CD4-positive, alpha-beta memory T cell (primary cell): ENCODE data around the gene SORL1. TPM values are rescaled to one million over a fixed set of nuclear protein-coding genes. Genes with fewer than 3 reads are reported as not detected.
A peak's percentile ranks its signal among the peaks of the same experiment; 100 is the strongest.
"Not testable (repeated sequence)": the region's sequence is repeated elsewhere in the genome, so short reads cannot be mapped to it uniquely, and the experiment has no call there.

ENCODE experiments used
- CTCF ChIA-PET: fragments of 350-600 bp; sonication (Branson Sonifier 250); formaldehyde crosslinking; loops from one replicate; lab custom pipeline; 2021; ENCODE audit warnings: inconsistent platforms; ENCODE audit not compliant: partially characterized antibody; lab: Charles Lee
- POLR2A ChIA-PET: fragments of 350-600 bp; sonication (Branson Sonifier 250); formaldehyde crosslinking; loops from one replicate; lab custom pipeline; 2021; ENCODE audit not compliant: partially characterized antibody; lab: Charles Lee
- DNase-seq, 5 donors: peaks; one replicate each; pipeline versions ENCODE4 v3.0.0 to v3.0.0-alpha.2; 2020 to 2022; ENCODE audit warnings: mixed read lengths in 1 of 5
- H3K27ac ChIP-seq: one replicate; pipeline ENCODE4 v1.7.0; 2013; ENCODE audit warnings: low read depth, low read length
- H3K27me3 ChIP-seq: 2 replicates; pipeline ENCODE4 v1.7.0; 2013; ENCODE audit warnings: mild to moderate bottlenecking, low read length, moderate library complexity; ENCODE audit not compliant: insufficient read depth
- H3K36me3 ChIP-seq: 2 replicates; pipeline ENCODE4 v1.7.0; 2013; ENCODE audit warnings: mild to moderate bottlenecking, low read length, moderate library complexity; ENCODE audit not compliant: insufficient read depth
- H3K4me1 ChIP-seq: 2 replicates; pipeline ENCODE4 v1.7.0; 2013; ENCODE audit warnings: mild to moderate bottlenecking, low read length, moderate library complexity; ENCODE audit not compliant: insufficient read depth
- H3K4me3 ChIP-seq, 2 donors: one replicate each; pipeline ENCODE4 v1.7.0; 2013; ENCODE audit warnings: low read length in 2 of 2, mild to moderate bottlenecking in 1 of 2
- H3K9me3 ChIP-seq, 2 donors: one replicate each; pipeline ENCODE4 v1.7.0; 2013; ENCODE audit warnings: low read length in 2 of 2, control low read depth in 1 of 2; ENCODE audit not compliant: control insufficient read depth in 1 of 2
- H3K27ac Mint-ChIP-seq, 7 donors: one replicate each; pipeline ENCODE4 v1.8.0; 2020 to 2021; ENCODE audit warnings: mixed read lengths in 7 of 7, mild to moderate bottlenecking in 6 of 7, inconsistent platforms in 3 of 7, moderate library complexity in 3 of 7
- H3K27me3 Mint-ChIP-seq, 2 donors: one replicate each; pipeline ENCODE4 v1.8.0; 2020 to 2021; ENCODE audit warnings: mixed read lengths in 2 of 2
- H3K36me3 Mint-ChIP-seq, 2 donors: one replicate each; pipeline ENCODE4 v1.8.0; 2020 to 2021; ENCODE audit warnings: mixed read lengths in 2 of 2, inconsistent platforms in 1 of 2, mild to moderate bottlenecking in 1 of 2
- H3K4me1 Mint-ChIP-seq, 4 donors: one replicate each; pipeline ENCODE4 v1.8.0; 2020 to 2021; ENCODE audit warnings: mixed read lengths in 4 of 4, mild to moderate bottlenecking in 1 of 4
- H3K4me3 Mint-ChIP-seq, 8 donors: one replicate each; pipeline ENCODE4 v1.8.0; 2020 to 2021; ENCODE audit warnings: mixed read lengths in 8 of 8, mild to moderate bottlenecking in 7 of 8, moderate library complexity in 6 of 8, inconsistent platforms in 3 of 8
- H3K9me3 Mint-ChIP-seq, 8 donors: one replicate each; pipeline ENCODE4 v1.8.0; 2020 to 2021; ENCODE audit warnings: mixed read lengths in 8 of 8, mild to moderate bottlenecking in 5 of 8, inconsistent platforms in 3 of 8, moderate library complexity in 1 of 8
- intact Hi-C: fragments of 100-400 bp; cut with micrococcal nuclease; formaldehyde crosslinking; loops from one replicate; pipeline ENCODE4 v1.15.1; 2023
- polyA plus RNA-seq, 2 donors: library from polyadenylated mRNA; unstranded; fragments of 300-500 nt; fragmentation: Illumina TruSeq; gene quantifications; one replicate each; pipeline ENCODE4 v1.2.3, GENCODE V29; 2021
- total RNA-seq, 2 experiments: library from RNA; stranded (reverse); gene quantifications; one replicate each; pipeline ENCODE4 v1.2.3, GENCODE V29; 2021

SORL1 gene
- total and polyA plus RNA-seq, 4 experiments from 2014 or later, result 159 to 660 (median 446) TPM

- DNase-seq, result no peak
- ChIA-PET POLR2A (interaction anchor here (0.5 to 5.8 kb wide), 4 partner anchors 10 to 169 kb away, joined by 3 to 100 read pairs (median 6); partner anchors contain the start of genes SORL1 and SORL1-AS1), CTCF (no interaction called here)
- Histone ChIP-seq H3K4me1 (peaks cover 80% of the 10 kb centered on the region), H3K27me3 (no peaks in the 10 kb centered on the region), H3K9me3 (no peaks in the 10 kb centered on the region), H3K36me3 (peaks cover 29% of the 10 kb centered on the region), H3K27ac (no peak overlapping the region), H3K4me3 (no peak overlapping the region)
- H3K36me3 Mint-ChIP-seq, result peaks cover 37 to 70% of the 10 kb centered on the region in 2 donors
- H3K9me3 Mint-ChIP-seq, result no peaks in the 10 kb centered on the region
- intact Hi-C loops, result no loop called here
- peak overlapping the region in 6 of 7 donors; percentile 11 to 84 (median 60) for H3K27ac Mint-ChIP-seq
- H3K27me3 Mint-ChIP-seq, result no peaks in the 10 kb centered on the region
- H3K4me1 Mint-ChIP-seq, result peaks cover 43 to 92% (median 65%) of the 10 kb centered on the region in 4 donors
- peak overlapping the region in 1 of 8 donors; percentile 17 for H3K4me3 Mint-ChIP-seq
Observed at GRCh38 chr11:121478226-121478894, 26.2 kb downstream of the SORL1 start.

GRCh38 chr11:121478895-121479697 lies 27.0 kb downstream of the SORL1 start:
- Histone ChIP-seq H3K9me3 (no peaks in the 10 kb centered on the region), H3K36me3 (peaks cover 30% of the 10 kb centered on the region), H3K27me3 (no peaks in the 10 kb centered on the region), H3K4me3 (no peak overlapping the region), H3K4me1 (peaks cover 80% of the 10 kb centered on the region), H3K27ac (no peak overlapping the region)
- CTCF ChIA-PET, result no interaction called here
- peaks cover 50 to 92% (median 69%) of the 10 kb centered on the region in 4 donors for H3K4me1 Mint-ChIP-seq
- no peaks in the 10 kb centered on the region for H3K27me3 Mint-ChIP-seq
- POLR2A ChIA-PET, result interaction anchor here (0.6 to 5.8 kb wide), 5 partner anchors 13 to 40 kb away, joined by 3 to 111 read pairs (median 4); partner anchors contain the start of genes SORL1 and SORL1-AS1
- H3K36me3 Mint-ChIP-seq, result peaks cover 39 to 71% of the 10 kb centered on the region in 2 donors
- DNase-seq, result no peak
- peak overlapping the region in 1 of 8 donors; percentile 5 for H3K4me3 Mint-ChIP-seq
- intact Hi-C loops, result no loop called here
- H3K9me3 Mint-ChIP-seq, result no peaks in the 10 kb centered on the region
- peak overlapping the region in 5 of 7 donors; percentile 11 to 84 (median 53) for H3K27ac Mint-ChIP-seq

- no peak for DNase-seq
- peak overlapping the region in 1 of 8 donors; percentile 3 for H3K4me3 Mint-ChIP-seq
- H3K36me3 ChIP-seq, result peaks cover 34% of the 10 kb centered on the region
- intact Hi-C loops, result loop anchor here (5.0 kb wide), 1 partner anchor 157 kb away; no protein-coding TSS in a partner anchor
- no peak overlapping the region for H3K27ac ChIP-seq
- peaks cover 50 to 92% (median 71%) of the 10 kb centered on the region in 4 donors for H3K4me1 Mint-ChIP-seq
- POLR2A ChIA-PET, result interaction anchor here (0.9 to 5.8 kb wide), 4 partner anchors 13 to 39 kb away, joined by 3 to 111 read pairs (median 52); partner anchors contain the start of genes SORL1 and SORL1-AS1
- H3K9me3 ChIP-seq, result no peaks in the 10 kb centered on the region
- H3K4me1 ChIP-seq, result peaks cover 79% of the 10 kb centered on the region
- no peaks in the 10 kb centered on the region for H3K27me3 Mint-ChIP-seq
- no peak overlapping the region for H3K4me3 ChIP-seq
- CTCF ChIA-PET, result interaction anchor here (2.1 kb wide), 1 partner anchor 12 kb away, joined by 5 read pairs; no protein-coding TSS in a partner anchor
- H3K27me3 ChIP-seq, result no peaks in the 10 kb centered on the region
- peak overlapping the region in 5 of 7 donors; percentile 12 to 62 (median 29) for H3K27ac Mint-ChIP-seq
- no peaks in the 10 kb centered on the region for H3K9me3 Mint-ChIP-seq
- H3K36me3 Mint-ChIP-seq, result peaks cover 37 to 71% of the 10 kb centered on the region in 2 donors
Observed at GRCh38 chr11:121479698-121480238, 27.7 kb downstream of the SORL1 start.

- Histone ChIP-seq H3K27ac (peak overlapping the region; percentile 53), H3K4me1 (peaks cover 68% of the 10 kb centered on the region), H3K36me3 (peaks cover 43% of the 10 kb centered on the region), H3K4me3 (peak overlapping the region in 1 of 2 donors; percentile 30)
- Mint-ChIP-seq H3K4me3 (peak overlapping the region; percentile 75 to 86 (median 82)), H3K4me1 (peaks cover 48 to 87% (median 66%) of the 10 kb centered on the region in 4 donors), H3K27ac (peak overlapping the region; percentile 87 to 97 (median 92)), H3K36me3 (peaks cover 40 to 67% of the 10 kb centered on the region in 2 donors)
- intact Hi-C loops, result loop anchor here (1.0 to 5.0 kb wide), 3 partner anchors 17 to 159 kb away; partner anchors contain the start of genes SORL1 and SORL1-AS1
- not testable (repeated sequence) for H3K9me3 ChIP-seq, H3K27me3 Mint-ChIP-seq, H3K27me3 ChIP-seq, H3K9me3 Mint-ChIP-seq
- CTCF ChIA-PET, result interaction anchor here (0.9 to 2.9 kb wide), 5 partner anchors 12 to 31 kb away, joined by 3 to 11 read pairs (median 7); partner anchors contain the start of gene SORL1-AS1
- peak; percentile 79 to 91 (median 80) for DNase-seq
- POLR2A ChIA-PET, result interaction anchor here (0.6 to 5.8 kb wide), 8 partner anchors 16 to 128 kb away, joined by 3 to 111 read pairs (median 3); partner anchors contain the start of genes SORL1 and SORL1-AS1
Observed at GRCh38 chr11:121481484-121482230, 29.5 kb downstream of the SORL1 start.

- POLR2A ChIA-PET, result interaction anchor here (0.6 to 5.8 kb wide), 14 partner anchors 10 to 190 kb away, joined by 3 to 111 read pairs (median 6); partner anchors contain the start of genes SC5D, SORL1 and SORL1-AS1
- CTCF ChIA-PET, result interaction anchor here (1.2 to 2.9 kb wide), 7 partner anchors 12 to 163 kb away, joined by 3 to 15 read pairs (median 6); partner anchors contain the start of genes SORL1 and SORL1-AS1
- Mint-ChIP-seq H3K27ac (peak overlapping the region; percentile 87 to 97 (median 92)), H3K36me3 (peaks cover 47 to 67% of the 10 kb centered on the region in 2 donors), H3K9me3 (no peaks in the 10 kb centered on the region), H3K4me3 (peak overlapping the region; percentile 75 to 86 (median 82)), H3K4me1 (peaks cover 48 to 85% (median 68%) of the 10 kb centered on the region in 4 donors), H3K27me3 (no peaks in the 10 kb centered on the region)
- peak overlapping the region; percentile 53 for H3K27ac ChIP-seq
- intact Hi-C loops, result loop anchor here (1.0 to 5.0 kb wide), 3 partner anchors 18 to 160 kb away; partner anchors contain the start of genes SORL1 and SORL1-AS1
- peak overlapping the region; percentile 14 to 30 for H3K4me3 ChIP-seq
- peaks cover 71% of the 10 kb centered on the region for H3K4me1 ChIP-seq
- peak; percentile 67 to 89 (median 72) for DNase-seq
- H3K27me3 ChIP-seq, result no peaks in the 10 kb centered on the region
- peaks cover 43% of the 10 kb centered on the region for H3K36me3 ChIP-seq
- no peaks in the 10 kb centered on the region for H3K9me3 ChIP-seq
Observed at GRCh38 chr11:121482231-121483129, 30.4 kb downstream of the SORL1 start.
